ENCODE measurements around the gene HDDC3.

Gene HDDC3

DNA sequence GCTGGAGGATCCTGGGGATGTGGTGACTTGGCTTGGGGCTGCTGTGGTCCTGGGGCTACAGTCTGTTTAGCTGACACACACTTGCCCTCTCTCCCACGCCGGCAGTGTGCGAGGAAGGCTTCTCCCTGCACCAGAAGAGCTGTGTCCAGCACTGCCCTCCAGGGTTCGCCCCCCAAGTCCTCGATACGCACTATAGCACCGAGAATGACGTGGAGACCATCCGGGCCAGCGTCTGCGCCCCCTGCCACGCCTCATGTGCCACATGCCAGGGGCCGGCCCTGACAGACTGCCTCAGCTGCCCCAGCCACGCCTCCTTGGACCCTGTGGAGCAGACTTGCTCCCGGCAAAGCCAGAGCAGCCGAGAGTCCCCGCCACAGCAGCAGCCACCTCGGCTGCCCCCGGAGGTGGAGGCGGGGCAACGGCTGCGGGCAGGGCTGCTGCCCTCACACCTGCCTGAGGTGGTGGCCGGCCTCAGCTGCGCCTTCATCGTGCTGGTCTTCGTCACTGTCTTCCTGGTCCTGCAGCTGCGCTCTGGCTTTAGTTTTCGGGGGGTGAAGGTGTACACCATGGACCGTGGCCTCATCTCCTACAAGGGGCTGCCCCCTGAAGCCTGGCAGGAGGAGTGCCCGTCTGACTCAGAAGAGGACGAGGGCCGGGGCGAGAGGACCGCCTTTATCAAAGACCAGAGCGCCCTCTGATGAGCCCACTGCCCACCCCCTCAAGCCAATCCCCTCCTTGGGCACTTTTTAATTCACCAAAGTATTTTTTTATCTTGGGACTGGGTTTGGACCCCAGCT, 51.0 kb downstream of the HDDC3 start:
- Histone ChIP-seq H3K4me3 (replicated peaks; ENCODE audit: insufficient read depth, low read length) (no peak overlapping the region), H3K27ac (replicated peaks) (no peak overlapping the region), H3K27me3 (ENCODE audit: insufficient read depth, poor library complexity, severe bottlenecking) (no peaks in the 10 kb centered on the region)
- no peak for DNase-seq (ENCODE audit: low read depth in 1 of 2, low spot score in 1 of 2)
- no peak for TF ChIP-seq SPI1 (IDR thresholded peaks at IDR 0.05; ENCODE audit: borderline replicate concordance, low read depth)
- TF ChIP-seq, protein P1, sequence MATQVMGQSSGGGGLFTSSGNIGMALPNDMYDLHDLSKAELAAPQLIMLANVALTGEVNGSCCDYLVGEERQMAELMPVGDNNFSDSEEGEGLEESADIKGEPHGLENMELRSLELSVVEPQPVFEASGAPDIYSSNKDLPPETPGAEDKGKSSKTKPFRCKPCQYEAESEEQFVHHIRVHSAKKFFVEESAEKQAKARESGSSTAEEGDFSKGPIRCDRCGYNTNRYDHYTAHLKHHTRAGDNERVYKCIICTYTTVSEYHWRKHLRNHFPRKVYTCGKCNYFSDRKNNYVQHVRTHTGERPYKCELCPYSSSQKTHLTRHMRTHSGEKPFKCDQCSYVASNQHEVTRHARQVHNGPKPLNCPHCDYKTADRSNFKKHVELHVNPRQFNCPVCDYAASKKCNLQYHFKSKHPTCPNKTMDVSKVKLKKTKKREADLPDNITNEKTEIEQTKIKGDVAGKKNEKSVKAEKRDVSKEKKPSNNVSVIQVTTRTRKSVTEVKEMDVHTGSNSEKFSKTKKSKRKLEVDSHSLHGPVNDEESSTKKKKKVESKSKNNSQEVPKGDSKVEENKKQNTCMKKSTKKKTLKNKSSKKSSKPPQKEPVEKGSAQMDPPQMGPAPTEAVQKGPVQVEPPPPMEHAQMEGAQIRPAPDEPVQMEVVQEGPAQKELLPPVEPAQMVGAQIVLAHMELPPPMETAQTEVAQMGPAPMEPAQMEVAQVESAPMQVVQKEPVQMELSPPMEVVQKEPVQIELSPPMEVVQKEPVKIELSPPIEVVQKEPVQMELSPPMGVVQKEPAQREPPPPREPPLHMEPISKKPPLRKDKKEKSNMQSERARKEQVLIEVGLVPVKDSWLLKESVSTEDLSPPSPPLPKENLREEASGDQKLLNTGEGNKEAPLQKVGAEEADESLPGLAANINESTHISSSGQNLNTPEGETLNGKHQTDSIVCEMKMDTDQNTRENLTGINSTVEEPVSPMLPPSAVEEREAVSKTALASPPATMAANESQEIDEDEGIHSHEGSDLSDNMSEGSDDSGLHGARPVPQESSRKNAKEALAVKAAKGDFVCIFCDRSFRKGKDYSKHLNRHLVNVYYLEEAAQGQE (IDR thresholded peaks at IDR 0.05; ENCODE audit: insufficient replicate concordance, low read depth), result no peak
- no peak for TF ChIP-seq GABPA (IDR thresholded peaks at IDR 0.05; ENCODE audit: low read depth)
- TF ChIP-seq POLR2AphosphoS5 (IDR thresholded peaks at IDR 0.05; ENCODE audit: low read depth), result no peak
- TF ChIP-seq, protein P2, sequence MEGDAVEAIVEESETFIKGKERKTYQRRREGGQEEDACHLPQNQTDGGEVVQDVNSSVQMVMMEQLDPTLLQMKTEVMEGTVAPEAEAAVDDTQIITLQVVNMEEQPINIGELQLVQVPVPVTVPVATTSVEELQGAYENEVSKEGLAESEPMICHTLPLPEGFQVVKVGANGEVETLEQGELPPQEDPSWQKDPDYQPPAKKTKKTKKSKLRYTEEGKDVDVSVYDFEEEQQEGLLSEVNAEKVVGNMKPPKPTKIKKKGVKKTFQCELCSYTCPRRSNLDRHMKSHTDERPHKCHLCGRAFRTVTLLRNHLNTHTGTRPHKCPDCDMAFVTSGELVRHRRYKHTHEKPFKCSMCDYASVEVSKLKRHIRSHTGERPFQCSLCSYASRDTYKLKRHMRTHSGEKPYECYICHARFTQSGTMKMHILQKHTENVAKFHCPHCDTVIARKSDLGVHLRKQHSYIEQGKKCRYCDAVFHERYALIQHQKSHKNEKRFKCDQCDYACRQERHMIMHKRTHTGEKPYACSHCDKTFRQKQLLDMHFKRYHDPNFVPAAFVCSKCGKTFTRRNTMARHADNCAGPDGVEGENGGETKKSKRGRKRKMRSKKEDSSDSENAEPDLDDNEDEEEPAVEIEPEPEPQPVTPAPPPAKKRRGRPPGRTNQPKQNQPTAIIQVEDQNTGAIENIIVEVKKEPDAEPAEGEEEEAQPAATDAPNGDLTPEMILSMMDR (IDR thresholded peaks at IDR 0.05; ENCODE audit: insufficient read depth, low read length), result no peak

DNA sequence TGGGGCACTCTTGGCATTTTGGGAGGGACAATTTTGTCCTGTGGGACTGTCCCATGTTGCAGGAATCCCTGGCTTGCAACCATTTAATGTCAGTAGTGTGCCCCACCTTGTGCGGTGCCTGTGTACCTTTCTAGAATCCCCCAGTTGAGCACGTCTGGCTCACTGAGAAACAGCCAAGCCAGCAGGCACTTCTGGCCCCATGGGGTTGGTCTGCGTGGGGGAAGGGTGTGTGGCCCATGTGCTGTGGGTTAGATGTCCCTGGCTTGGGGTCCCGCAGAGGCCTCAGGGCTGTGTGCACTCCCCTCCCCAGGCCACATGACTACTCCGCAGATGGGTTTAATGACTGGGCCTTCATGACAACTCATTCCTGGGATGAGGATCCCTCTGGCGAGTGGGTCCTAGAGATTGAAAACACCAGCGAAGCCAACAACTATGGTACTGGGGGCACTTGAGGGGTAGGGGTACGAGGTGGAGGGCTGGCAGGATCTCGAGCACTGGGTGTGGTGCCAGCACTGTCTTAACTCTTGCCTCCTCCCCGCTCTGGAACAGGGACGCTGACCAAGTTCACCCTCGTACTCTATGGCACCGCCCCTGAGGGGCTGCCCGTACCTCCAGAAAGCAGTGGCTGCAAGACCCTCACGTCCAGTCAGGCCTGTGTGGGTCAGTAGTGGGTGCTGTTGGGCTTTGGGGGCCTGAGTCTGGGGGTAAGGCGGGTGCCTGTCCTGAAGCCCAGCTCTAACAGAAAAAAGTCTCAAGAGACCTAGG, 51.8 kb downstream of the HDDC3 start:
- Histone ChIP-seq H3K27me3 (ENCODE audit: insufficient read depth, poor library complexity, severe bottlenecking) (no peaks in the 10 kb centered on the region), H3K4me3 (replicated peaks; ENCODE audit: insufficient read depth, low read length) (no peak overlapping the region), H3K27ac (replicated peaks) (no peak overlapping the region)
- TF ChIP-seq POLR2AphosphoS5 (IDR thresholded peaks at IDR 0.05; ENCODE audit: low read depth) (no peak), SPI1 (IDR thresholded peaks at IDR 0.05; ENCODE audit: borderline replicate concordance, low read depth) (no peak), GABPA (IDR thresholded peaks at IDR 0.05; ENCODE audit: low read depth) (no peak)
- TF ChIP-seq, protein P2 (IDR thresholded peaks at IDR 0.05; ENCODE audit: insufficient read depth, low read length), result no peak
- TF ChIP-seq, protein P1 (IDR thresholded peaks at IDR 0.05; ENCODE audit: insufficient replicate concordance, low read depth), result no peak
- no peak for DNase-seq (ENCODE audit: low read depth in 1 of 2, low spot score in 1 of 2)

Data from HL-60 (cell line).